GM18951 (cell line): ENCODE results near the gene SND1.
"Not testable (repeated sequence)": the region's sequence is repeated elsewhere in the genome, so short reads cannot be mapped to it uniquely, and the experiment has no call there.

Source experiments
- POLR2A ChIP-seq: IDR thresholded peaks from 4 replicates; pipeline ENCODE4 v1.6.1; 2011; ENCODE audit warnings: mild to moderate bottlenecking; ENCODE audit not compliant: insufficient read length, insufficient read depth; ENCODE audit errors: extremely low read depth
- in situ Hi-C: fragments of 300-500 bp; cut with MboI; formaldehyde crosslinking; loops from one replicate; pipeline ENCODE4 v1.12.0; 2022; ENCODE audit warnings: low sequenced_read_pairs, mixed read lengths, inconsistent platforms; ENCODE audit not compliant: unreplicated experiment

The SND1 gene

DNA sequence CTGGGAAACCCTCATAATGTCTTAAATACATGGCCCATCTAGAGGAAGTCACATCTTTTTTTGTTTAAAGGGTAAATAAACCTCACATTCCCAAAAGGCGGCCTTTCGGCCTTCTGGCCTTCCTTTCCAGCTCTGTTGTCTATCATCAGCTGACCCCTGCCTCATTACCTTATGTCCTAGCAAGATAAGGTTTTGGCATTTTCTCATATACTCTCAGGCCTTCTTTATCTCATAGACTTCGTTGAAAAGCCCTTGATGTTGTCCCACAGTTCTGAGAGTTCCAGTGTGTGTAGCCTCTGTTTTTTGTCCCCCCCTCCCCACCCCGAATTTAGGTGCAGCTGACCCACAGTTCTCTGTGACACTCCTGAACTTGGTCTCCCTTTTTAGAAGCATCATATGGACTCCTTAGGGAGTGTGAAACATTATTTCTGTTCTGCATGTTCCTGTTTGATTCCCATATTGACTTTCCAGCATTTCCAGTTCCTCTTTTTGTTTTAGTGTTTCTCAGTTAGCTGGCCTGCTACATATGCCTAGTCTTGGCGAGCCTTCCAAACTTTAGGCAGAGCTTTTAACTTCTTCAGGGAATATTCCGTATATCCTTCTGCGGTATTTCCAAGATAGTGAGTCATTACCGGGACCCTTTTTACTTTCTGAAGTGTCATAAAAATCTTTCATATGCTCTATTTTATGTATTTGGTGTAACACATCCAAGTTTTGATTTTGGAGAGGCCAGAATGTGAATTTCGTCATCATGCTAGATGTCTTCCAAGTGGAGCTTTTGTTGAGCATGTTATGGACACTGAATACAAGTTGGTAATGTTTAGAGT, 240.7 kb downstream of the SND1 start:
- no peak for TF ChIP-seq POLR2A
- in situ Hi-C loops: no loop called here

DNA sequence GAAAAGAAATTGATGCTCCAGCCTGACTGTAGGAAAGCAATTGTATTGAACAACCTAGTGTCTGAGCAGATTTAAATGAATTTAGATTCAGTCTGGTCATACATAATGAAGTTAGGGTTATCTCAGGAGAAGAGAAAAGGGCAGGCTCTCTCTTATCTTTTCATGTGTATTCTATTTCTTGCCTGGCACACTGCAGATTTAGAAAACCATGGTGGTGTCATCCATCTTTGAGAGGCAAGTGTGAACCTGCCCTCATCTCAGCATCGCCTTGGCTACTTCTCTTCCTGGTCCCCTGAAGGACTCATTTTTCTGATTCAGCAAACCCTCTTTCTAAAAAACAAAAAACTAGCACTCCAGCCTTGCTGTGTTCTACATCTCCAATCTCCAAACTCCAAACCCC, 241.6 kb downstream of the SND1 start:
- in situ Hi-C loops: no loop called here
- TF ChIP-seq POLR2A: no peak

DNA sequence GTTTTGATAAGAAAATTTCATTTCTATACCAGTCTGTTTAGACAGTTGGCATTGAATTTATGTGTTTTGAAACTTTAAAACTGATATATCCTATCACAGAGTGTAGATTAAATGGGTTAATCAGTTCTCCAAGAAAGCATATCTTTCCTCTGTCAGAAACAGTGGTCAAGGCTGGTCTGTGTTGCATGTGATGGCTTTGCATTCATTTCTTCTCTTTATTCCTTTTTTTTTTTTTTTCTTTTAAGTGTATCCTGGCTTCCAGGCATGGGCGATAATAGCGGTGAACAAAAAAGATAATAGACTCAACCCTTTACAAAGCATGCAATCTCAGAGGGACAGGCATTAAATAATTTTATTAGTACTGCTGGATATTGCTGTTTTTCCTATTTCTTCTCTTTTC, 242.6 kb downstream of the SND1 start:
- in situ Hi-C loops: no loop called here

DNA sequence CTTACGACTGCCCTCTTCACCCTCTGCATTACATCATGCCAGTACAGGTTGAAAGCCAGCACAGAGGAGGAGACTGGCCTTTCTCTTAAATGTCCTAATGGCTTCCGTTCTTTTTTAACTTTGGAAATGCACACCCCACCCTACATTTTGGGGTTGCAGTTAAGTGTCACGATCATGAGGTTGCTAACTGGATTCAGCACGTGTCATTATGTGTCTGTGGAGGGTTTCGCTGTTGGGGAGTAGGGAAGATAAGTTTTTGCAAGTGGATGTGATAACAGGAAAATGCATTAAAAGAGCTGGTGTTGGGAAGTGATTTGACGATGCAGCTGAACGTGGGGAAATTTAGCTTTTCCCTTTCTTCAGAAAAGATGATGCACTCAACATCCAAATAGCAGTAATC, 243.4 kb downstream of the SND1 start:
- TF ChIP-seq POLR2A: no peak
- in situ Hi-C loops: no loop called here

More for the DNA sequence above, 242.6 kb downstream of the SND1 start:
- TF ChIP-seq POLR2A: no peak

DNA sequence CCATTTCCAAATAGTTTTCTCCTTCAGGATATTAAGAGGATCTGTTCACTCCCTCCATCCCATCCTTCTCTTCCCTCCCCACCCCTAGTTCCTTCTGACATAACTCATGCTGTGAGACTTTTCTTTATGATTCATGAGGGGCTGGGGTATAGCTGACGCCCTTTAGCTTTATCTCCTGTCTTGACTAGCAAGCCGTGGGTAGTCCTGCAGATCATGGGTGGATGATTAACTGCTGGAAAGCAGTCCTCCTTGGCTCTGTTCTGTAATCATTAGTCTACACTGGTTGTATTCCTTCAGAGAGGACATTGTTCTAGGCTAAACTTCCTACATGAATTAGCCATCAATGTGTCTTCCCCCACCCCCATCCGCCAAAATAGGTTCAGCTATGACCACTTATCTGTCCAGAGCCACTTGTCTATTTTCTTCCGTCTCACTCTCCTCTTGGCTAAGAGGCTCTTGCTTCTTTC, 243.9 kb downstream of the SND1 start:
- in situ Hi-C loops: no loop called here
- no peak for TF ChIP-seq POLR2A

DNA sequence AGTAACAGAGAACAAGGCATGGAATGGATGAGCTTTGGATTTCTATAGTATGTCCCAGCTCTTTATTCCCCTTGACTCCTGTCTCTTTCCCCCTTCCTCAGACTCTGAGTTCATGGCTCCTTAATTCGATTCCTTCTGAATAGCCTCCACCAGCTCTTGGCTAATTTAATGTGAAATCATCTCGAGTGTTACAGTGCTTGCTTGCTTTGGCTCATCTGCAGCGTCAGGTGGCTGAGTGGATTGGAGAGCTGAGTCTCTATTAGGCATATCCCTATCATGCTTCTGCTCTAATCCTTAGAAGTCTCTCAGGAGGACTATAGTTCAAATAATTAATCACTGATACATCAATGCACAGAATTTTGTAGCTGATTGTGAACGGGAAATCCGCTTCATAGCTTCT, 244.7 kb downstream of the SND1 start:
- in situ Hi-C loops: no loop called here
- TF ChIP-seq POLR2A: no peak

DNA sequence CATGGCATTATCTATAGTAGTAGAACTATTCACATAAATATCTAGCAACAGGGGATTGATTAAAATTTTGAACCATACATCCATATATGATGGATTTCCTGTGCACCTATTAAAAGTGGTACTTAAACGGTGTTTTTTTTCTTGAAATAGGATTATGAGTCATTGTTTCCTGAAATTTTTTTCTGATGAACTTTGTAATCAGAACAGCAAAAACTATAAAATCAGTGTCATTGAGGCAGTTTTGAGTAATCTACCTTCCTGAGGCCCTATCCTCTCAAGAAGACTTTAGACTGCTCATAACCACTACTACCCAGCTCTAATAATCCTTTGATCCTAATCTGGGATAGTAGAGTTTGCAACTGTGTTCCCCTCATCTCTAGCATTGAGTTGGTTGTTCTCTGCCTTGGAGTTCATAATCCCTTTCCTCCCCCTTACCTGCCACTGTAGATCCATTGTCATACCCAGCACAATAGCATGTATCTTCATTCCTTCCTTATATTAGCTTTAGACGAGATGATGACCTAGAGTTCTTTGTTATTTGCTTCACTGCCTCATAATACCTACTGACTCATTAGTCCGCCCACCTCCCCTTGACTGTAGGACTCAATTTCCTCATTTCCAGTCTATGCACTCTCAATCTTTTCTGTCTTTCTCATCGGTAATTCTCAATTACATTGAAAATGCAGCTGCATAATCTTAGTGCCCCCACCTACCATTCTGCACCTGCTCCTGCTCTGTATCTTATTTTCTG, 245.9 kb downstream of the SND1 start:
- in situ Hi-C loops: no loop called here

DNA sequence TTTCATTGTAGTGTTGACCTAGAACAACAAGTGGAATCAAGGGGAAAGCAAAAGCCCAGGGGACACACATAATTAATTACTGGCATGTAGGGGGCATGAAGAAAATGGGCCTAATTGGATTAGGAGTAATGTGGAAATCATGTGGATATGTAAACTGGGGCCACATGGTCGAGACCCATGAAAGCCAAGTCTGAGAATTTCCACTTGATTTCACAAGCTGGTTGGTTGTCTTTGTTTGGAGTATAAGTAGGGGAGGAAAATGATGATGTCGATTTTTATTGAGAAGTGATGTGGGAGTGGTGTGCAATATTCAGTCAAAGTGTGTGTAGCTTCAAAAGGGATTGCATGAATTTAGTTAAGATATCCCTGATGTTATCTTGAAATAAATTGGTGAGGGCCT, 247.4 kb downstream of the SND1 start:
- in situ Hi-C loops: no loop called here
- TF ChIP-seq POLR2A: no peak

More for the DNA sequence above, 245.9 kb downstream of the SND1 start:
- no peak for TF ChIP-seq POLR2A

DNA sequence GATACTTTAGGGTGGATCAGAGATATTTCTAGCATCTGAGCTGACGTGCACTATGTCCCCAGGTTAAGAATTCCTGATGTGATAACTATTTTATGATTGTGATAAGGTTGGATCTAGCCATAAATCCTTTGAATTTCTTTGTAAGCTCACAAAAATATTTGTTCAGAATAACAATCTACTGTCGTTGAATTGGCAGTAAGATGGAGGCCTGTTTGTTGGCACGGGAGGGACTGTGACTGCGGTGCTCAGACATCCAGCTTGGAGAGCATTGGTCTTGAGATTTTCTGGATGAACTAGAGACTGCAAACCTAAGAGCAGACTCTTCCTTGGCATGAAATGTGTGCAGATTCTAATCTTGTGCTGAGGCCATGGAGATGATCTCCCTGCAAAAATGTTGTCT, 248.1 kb downstream of the SND1 start:
- in situ Hi-C loops: no loop called here
- TF ChIP-seq POLR2A: no peak

DNA sequence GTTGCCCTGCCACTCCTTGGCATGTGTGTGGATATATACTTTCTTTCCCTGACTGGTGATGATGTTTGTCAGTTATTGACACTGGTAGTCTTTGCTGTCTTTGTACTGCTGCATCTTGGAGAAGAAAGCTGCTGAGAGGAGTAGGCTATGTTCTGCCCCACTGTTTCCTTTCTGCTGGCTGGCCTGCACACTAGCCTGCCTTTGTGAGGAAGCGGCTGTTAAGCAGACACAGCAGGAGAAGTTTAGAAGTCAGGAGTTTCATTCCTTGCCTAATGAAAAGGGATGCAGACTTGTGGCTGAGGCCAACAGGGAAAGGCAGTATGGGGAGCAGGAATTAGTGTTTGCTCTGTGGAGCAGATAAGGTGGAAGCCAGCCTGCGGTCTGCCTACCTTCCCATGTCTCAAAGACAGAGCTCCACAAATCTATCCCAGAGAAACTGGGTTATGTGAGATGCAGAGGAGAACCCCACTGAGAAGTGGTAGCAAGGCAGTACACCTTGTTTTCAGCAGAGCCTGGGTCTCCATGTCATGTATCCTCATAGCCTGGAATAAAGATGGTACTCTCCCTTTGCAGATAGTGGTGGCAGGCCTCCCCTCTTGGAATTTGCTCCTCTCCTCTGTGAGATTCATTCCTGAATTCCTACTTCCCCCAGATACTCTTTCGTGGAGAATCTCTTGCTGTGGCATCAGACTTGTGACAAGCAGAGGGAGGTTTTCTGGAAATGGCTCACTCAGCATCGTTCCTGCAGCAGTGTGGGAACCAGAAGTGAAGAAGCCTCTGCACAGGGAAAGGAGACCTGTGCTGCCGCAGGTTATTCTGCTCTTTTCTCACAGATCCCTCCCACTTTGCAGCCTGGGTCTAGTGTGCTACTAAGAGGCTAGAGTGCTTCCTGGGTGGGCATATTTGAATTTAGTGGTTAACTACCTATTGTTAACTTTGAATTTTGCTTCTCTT, 249.0 kb downstream of the SND1 start:
- in situ Hi-C loops: no loop called here

DNA sequence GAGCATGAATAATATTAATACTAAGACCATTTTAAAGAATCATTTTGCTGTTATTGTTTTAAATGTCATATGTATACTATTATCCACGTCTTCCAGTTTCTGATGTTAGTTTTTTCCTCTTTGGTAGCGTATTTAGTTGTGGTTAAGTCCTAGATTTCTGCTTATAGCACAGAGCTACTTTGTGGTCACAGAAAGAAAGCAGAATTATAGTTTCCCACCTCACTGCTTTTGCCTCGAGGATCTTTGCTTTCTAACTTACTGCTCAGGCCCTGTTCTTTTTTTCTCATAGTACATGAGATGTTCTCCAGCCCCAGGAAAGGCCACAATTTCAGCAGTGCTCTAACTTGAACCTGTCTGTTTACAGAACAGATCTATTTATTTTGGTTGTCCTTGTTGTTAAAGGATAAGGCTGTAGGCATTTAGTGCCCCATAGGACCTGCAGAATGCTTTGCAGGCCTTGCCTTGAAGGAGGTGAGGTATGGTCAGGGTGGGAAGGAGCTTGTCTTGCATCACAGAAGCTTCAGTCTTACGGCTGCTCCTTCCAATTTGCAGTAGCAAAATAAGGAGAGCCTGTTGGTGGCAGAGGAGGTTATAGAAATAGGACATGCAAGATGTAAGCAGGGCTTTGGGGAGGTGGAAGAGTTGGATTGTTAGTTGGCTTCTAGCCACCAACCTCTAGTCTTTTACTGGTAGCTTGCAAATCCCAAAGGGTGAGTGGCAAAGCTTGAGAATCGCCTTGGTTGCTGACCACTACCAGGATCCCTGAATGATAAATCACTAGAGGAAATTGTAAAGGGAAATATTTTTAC, 250.1 kb downstream of the SND1 start:
- no peak for TF ChIP-seq POLR2A
- in situ Hi-C loops: no loop called here

More for the DNA sequence above, 249.0 kb downstream of the SND1 start:
- TF ChIP-seq POLR2A: no peak

DNA sequence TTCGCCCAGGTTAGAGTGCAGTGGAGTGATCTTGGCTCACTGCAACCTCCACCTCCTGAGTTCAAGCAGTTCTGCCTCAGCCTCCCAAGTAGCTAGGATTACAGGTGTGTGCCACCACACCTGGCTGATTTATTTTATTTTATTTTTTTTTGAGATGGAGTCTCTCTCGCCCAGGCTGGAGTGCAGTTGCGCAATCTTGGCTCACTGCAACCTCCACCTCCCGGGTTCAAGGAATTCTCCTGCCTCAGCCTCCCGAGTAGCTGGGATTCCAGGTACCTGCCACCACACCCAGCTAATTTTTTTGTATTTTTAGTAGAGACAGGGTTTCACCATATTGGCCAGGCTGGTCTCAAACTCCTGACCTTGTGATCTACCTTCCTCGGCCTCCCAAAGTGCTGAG, 250.8 kb downstream of the SND1 start:
- in situ Hi-C loops: not testable (repeated sequence)

DNA sequence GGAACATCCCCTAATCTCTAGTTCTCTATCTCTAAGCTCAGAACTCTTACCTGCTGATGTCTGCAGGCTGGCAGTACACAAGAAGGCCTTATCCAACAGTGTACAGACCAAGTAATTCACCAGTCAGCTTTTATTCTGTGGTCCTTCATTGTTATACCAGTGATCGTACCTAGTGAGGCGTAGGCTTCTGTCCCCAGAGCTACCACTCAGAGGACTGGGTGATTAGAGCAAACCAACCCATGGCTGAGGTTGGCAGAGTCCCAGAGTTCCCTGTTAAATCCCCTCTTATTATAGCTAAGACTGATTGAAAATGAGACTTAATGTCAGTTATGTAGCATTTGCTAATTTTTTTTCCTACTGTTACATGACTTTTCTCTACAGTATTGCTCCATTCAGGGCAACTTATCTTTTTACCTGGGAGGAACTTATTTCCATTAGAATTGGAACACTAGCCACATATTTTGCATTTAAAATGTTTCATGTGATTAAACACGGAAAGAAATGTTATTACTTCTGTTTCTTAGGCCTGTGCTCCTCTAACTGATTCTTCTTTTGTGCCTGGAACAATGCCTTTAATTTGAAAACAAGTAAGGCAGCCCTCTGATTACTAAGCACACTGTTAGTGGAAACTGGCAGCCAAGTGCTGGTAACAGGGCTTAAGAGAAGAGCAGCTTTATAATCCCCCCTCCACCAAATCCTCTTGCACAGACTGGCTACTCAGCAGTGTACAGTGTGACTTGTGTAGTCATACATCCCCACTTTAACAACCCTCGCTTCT, 252.1 kb downstream of the SND1 start:
- TF ChIP-seq POLR2A: no peak
- in situ Hi-C loops: no loop called here
